Parathyroid adenoma (tissue), 2 donors: ENCODE data around the gene TMCO4.

Experiments used
- H2AFZ ChIP-seq: fragments of 300-600 bp; sonication (generic); one replicate; pipeline ENCODE4 v1.7.0; 2017; ENCODE audit warnings: antibody characterized with exemption, mild to moderate bottlenecking
- H3K27ac ChIP-seq: fragments of 300-600 bp; sonication (generic); one replicate; pipeline ENCODE4 v1.7.0; 2017
- H3K27me3 ChIP-seq: fragments of 300-600 bp; sonication (generic); one replicate; pipeline ENCODE4 v1.7.0; 2017; ENCODE audit warnings: low read length; ENCODE audit not compliant: control insufficient read depth, insufficient read depth
- H3K36me3 ChIP-seq: fragments of 300-600 bp; sonication (generic); one replicate; pipeline ENCODE4 v1.7.0; 2017; ENCODE audit warnings: low read length; ENCODE audit not compliant: control insufficient read depth, insufficient read depth
- H3K4me1 ChIP-seq: fragments of 300-600 bp; sonication (generic); one replicate; pipeline ENCODE4 v1.7.0; 2017; ENCODE audit warnings: control low read depth
- H3K4me2 ChIP-seq: fragments of 300-600 bp; sonication (generic); one replicate; pipeline ENCODE4 v1.7.0; 2017; ENCODE audit warnings: low read length
- H3K4me3 ChIP-seq: fragments of 300-600 bp; sonication (generic); one replicate; pipeline ENCODE4 v1.7.0; 2017; ENCODE audit warnings: low read depth, low read length
- H3K79me2 ChIP-seq: fragments of 300-600 bp; sonication (generic); one replicate; pipeline ENCODE4 v1.7.0; 2017; ENCODE audit warnings: control low read depth
- H3K9ac ChIP-seq: fragments of 300-600 bp; sonication (generic); one replicate; pipeline ENCODE4 v1.7.0; 2017; ENCODE audit warnings: mild to moderate bottlenecking
- H3K9me3 ChIP-seq: fragments of 300-600 bp; sonication (generic); one replicate; pipeline ENCODE4 v1.7.0; 2017; ENCODE audit warnings: low read length; ENCODE audit not compliant: control insufficient read depth
- TF ChIP-seq, protein P1 (sequence below): fragments of 300-600 bp; sonication (generic); IDR thresholded peaks from one replicate; pipeline ENCODE4 v1.7.0; 2017; ENCODE audit warnings: antibody characterized with exemption, mild to moderate bottlenecking
- donor health status: primary hyperparathyroidism.

The TMCO4 gene

GRCh38 chr1:19694298-19694697 lies 105.4 kb downstream of the TMCO4 start:
- no peaks in the 10 kb centered on the region for H3K4me1 ChIP-seq
- no peaks in the 10 kb centered on the region for H3K9me3 ChIP-seq
- H3K4me3 ChIP-seq: no peak overlapping the region
- no peak overlapping the region for H3K27ac ChIP-seq
- no peak overlapping the region for H2AFZ ChIP-seq
- no peak overlapping the region for H3K4me2 ChIP-seq
- no peak overlapping the region for H3K9ac ChIP-seq
- TF ChIP-seq, protein P1, sequence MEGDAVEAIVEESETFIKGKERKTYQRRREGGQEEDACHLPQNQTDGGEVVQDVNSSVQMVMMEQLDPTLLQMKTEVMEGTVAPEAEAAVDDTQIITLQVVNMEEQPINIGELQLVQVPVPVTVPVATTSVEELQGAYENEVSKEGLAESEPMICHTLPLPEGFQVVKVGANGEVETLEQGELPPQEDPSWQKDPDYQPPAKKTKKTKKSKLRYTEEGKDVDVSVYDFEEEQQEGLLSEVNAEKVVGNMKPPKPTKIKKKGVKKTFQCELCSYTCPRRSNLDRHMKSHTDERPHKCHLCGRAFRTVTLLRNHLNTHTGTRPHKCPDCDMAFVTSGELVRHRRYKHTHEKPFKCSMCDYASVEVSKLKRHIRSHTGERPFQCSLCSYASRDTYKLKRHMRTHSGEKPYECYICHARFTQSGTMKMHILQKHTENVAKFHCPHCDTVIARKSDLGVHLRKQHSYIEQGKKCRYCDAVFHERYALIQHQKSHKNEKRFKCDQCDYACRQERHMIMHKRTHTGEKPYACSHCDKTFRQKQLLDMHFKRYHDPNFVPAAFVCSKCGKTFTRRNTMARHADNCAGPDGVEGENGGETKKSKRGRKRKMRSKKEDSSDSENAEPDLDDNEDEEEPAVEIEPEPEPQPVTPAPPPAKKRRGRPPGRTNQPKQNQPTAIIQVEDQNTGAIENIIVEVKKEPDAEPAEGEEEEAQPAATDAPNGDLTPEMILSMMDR: no peak
- no peaks in the 10 kb centered on the region for H3K27me3 ChIP-seq
- no peaks in the 10 kb centered on the region for H3K79me2 ChIP-seq
- H3K36me3 ChIP-seq: no peaks in the 10 kb centered on the region

- no peak overlapping the region for H3K4me2 ChIP-seq
- TF ChIP-seq, protein P1: no peak
- no peaks in the 10 kb centered on the region for H3K4me1 ChIP-seq
- no peak overlapping the region for H3K4me3 ChIP-seq
- no peak overlapping the region for H2AFZ ChIP-seq
- H3K27me3 ChIP-seq: no peaks in the 10 kb centered on the region
- H3K9ac ChIP-seq: no peak overlapping the region
- H3K79me2 ChIP-seq: no peaks in the 10 kb centered on the region
- no peaks in the 10 kb centered on the region for H3K9me3 ChIP-seq
- H3K27ac ChIP-seq: no peak overlapping the region
- H3K36me3 ChIP-seq: peaks cover 3% of the 10 kb centered on the region
Observed at GRCh38 chr1:19690342-19690741, 109.4 kb downstream of the TMCO4 start.

GRCh38 chr1:19689856-19690255 lies 109.9 kb downstream of the TMCO4 start:
- no peaks in the 10 kb centered on the region for H3K27me3 ChIP-seq
- no peaks in the 10 kb centered on the region for H3K4me1 ChIP-seq
- H3K4me2 ChIP-seq: no peak overlapping the region
- no peaks in the 10 kb centered on the region for H3K9me3 ChIP-seq
- TF ChIP-seq, protein P1: no peak
- H3K36me3 ChIP-seq: peaks cover 3% of the 10 kb centered on the region
- H3K79me2 ChIP-seq: no peaks in the 10 kb centered on the region
- H3K9ac ChIP-seq: no peak overlapping the region
- no peak overlapping the region for H2AFZ ChIP-seq
- H3K27ac ChIP-seq: no peak overlapping the region
- no peak overlapping the region for H3K4me3 ChIP-seq

DNA sequence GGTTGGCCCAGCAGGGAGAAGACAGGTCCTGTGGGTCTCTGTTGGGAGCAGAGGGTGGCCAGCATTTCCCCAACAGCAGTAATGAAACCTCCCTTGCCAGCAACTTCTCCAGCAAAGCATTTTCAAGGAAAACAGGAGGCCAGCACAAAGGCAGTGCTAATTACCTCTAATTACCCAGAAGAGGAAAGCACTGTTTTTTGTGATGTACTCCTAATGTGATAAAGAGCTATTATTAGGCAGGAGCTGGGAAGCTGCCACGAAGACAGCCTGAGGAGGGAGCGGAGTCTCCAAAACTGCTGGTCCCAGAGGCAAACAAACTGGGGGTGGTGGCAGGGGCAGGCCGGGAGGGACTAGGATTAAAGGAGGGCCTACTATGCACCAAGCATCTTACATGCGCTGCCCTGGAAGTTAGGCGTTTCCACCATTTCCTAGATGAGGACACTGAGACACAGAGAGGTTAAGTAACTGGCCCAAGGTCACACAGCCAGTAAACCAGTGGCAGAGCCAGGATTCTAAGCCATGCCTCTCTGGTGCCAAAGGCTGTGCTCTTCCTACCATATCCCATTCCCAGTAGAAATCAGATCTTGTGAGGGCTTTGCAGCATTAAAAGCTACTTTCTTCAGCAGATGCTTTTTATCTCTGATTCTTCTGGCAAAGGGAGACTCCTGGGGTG lies 110.5 kb downstream of the TMCO4 start:
- no peaks in the 10 kb centered on the region for H3K79me2 ChIP-seq
- TF ChIP-seq, protein P1: no peak
- H3K4me2 ChIP-seq: no peak overlapping the region
- H3K9ac ChIP-seq: no peak overlapping the region
- H3K36me3 ChIP-seq: peaks cover 3% of the 10 kb centered on the region
- no peak overlapping the region for H3K27ac ChIP-seq
- H3K4me1 ChIP-seq: no peaks in the 10 kb centered on the region
- H3K9me3 ChIP-seq: no peaks in the 10 kb centered on the region
- H3K4me3 ChIP-seq: no peak overlapping the region
- H3K27me3 ChIP-seq: no peaks in the 10 kb centered on the region
- no peak overlapping the region for H2AFZ ChIP-seq
